Right kidney (tissue), 1 donor: ENCODE results near the gene SRSF8.
"Not testable (repeated sequence)": the region's sequence is repeated elsewhere in the genome, so short reads cannot be mapped to it uniquely, and the experiment has no call there.

Experiments
- DNase-seq: peaks from one replicate; pipeline ENCODE4 v3.0.0-alpha.2; 2016

SRSF8 gene

DNA sequence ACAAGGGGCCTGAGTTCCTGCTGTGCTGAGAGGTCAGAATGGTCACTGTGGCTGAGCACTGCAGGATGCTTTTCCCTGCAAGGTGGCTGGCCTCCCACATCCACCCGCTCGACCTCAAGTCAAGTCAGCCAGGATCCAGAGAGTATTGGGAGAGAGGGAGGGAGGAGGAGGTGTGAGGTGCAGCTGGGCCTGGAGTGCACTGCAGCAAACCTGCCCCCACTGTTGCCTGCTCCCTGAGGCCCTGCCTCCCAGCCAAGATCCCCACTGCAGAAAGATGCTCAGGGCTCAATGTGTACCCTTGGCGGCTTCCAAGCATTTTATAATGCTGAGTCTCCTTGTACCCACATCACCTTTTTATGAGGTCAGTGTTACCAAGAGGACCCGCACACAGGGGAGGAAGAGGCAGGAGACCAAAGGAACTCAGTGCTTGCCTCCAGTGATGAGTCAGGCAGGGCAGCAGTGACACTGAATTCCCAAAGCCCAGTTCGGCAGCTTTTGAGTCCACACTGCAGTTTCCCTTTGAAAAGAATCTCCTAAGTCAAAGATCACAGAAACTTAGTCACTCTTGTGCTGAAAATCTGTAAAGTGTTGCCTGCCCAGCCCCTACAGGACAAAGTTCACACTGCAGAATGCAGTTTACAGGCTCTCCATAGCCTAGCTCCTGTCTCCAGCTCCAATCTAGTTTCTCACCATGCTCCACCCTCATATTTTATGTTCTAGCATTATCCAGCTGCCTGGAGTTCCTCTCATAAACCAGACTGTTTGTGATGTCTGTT is 26.0 kb downstream of the SRSF8 start:
- no peak for DNase-seq

DNA sequence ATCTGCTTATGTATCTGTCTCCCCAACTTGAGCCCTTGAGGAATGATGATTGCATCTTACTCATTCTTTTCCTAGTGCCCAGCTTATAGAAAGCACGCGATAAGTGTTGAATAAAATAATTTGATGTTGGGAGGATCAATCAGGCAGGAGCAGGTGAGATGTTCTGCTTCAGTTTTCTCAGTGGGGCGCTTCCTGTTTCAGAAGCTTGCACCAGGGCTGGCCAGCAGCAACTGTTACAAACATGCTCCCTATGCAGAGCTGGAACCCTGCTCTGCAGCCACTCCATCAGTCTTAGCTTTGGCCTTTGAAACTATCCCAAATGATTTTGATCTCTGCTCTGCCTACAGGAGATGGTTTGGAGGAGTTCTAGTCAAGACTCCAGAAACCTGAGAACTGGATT is 26.8 kb downstream of the SRSF8 start:
- DNase-seq: no peak

DNA sequence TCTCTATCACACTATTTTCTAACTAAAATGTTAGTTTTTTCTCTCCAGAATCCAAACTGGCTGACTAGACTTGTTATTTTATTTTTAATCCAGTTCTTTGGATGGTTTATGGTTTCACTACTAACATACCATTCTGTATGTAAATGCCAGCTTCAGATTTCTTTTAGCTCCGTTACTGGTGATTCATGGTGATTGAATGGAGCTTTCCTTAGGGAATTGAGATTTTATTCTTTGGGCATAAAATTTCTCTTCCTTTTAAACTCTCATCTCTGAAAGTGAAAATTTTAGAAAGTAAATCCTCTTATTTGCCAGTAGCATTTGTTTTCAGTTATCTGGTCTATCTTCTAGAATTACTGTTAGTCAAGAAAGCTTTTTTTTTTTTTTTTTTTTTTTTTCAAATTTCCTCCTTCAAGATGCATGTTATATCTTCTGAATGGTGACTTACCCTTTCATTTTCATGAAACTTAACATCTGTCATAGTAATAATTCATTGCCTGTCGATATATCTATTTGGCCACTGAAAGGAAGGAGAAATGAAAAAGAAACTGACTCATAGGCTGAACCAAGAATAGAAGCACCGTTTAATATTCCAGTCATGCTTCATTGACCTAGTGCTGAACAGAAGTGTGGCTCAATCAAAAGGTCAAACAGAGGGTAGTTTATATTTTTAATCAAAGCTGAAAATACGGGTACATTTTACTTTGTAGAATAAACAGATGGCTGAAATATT is 29.3 kb downstream of the SRSF8 start:
- DNase-seq: no peak

DNA sequence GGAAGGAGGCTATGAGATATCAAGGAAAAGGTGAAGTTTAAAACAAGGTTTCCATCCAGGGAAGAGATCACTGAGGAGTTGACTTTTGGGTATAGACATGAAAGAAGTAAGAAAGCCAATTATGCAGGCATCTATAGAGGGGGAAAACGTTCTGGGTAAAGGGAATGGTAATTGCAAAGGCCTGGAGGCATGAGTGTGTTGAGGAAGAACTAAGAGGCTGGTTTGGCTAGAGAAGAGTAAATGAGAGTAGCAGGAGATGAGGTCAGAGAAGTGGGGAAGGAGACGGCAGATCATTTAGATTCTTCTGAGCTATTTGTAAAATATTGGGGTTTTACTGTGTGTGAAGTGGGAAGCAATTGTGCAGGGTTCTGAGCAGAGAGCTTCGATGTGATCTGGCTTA is 30.5 kb downstream of the SRSF8 start:
- no peak for DNase-seq

DNA sequence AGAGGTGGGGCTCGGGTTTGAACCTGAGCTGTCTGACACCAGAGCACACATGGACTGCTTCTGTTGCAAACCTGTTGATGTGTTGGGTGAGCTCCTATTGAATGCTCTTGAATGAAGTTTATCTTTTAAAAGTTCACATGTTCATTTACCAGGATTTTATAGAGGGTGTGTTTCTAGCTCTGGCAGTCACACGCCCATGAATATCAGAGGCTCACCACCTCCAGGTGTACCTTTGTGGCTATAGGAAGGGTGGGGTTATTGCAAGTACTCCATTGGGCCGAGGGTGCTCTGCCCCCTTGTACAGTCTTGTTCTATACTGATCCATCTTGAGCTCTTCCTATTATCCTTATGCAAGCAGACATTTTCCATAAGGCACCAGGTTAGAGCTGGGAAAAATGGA is 32.1 kb downstream of the SRSF8 start:
- no peak for DNase-seq

DNA sequence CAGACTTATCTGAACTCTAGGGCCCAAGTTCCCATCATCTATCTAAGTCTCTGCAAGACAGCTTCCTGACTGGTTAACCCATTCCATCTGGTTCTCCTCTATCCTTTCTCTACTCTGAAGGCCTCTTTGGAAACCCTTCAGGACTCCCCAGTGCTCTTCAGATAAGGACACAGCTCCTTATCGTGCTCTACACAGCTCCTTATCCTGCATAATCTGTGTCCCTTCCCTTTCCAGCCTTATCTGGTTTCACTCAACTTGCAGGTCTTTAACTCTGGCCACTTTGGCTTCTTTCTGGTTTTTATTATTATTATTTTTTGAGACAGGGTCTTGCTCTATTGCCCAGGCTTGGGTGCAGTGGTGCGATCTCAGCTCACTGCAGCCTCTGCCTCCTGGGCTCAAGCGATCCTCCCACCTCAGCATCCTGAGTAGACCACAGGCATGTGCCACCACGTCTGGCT is 33.5 kb downstream of the SRSF8 start:
- no peak for DNase-seq

DNA sequence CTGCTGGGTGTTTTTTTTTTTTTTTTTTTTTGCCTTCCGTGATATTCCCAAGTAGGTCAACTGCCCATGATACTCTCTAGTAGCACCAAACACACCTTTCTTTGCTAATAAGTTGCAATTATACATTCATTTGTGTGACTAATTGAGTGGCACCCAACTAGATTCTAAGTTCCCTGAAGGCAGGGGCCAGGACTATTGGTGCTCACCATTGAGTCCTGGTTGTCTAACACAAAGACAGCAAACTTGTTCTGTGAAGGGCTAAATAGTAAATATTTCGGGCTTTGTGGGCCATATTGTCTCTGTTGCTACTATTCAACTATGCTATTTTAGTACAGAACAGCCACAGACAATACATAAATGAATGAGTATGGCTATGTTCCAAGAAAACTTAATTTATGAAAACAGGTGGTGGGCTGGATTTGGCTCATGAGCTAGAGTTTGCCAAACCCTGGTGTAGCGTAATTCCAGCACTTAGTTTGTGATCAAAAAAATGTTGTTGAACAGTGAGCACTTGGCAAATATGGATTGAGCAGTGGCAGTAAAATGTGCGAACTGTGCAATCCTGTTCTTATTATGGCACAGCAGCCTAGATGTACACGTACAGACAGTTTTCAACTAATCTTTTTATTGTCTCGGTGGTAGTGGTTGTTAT is 34.3 kb downstream of the SRSF8 start:
- DNase-seq: no peak

DNA sequence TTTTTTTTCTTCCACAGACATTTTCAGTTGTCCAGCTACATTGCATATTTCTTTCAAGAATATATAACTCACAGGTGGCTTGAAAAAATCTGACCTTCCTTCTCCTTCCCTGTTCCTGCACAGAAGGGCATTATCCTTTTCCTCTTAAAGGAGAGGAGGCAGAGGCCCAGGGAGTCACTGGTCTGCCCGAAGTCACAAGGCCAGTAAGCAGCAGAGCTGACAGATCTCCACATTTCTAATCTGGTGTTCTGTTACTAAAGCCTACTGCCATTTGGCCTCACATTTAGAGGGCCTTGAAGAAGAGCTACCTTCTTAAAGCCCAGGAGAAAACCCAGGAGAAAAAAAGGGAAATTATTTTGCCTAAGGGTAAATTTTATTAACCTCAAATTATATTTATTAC is 35.2 kb downstream of the SRSF8 start:
- DNase-seq: no peak

DNA sequence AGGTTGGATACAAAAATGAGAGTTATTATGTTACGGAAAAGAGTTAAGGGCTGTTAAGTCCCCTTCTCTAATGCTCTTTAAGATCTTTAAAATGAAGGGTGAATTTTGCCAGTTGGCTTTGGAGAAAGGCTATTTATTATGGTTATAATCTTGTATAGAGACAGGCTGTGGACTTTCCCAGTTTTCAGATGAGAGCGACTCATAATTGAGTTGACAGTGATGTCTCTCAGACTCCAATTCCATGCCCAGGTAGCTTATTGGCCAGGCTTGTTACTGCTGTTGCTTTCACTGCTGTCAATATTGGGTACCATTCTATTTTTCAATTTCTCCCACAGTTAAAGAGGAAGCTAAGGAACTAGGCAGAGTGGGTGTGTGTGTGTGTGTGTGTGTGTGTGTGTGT is 36.0 kb downstream of the SRSF8 start:
- no peak for DNase-seq

DNA sequence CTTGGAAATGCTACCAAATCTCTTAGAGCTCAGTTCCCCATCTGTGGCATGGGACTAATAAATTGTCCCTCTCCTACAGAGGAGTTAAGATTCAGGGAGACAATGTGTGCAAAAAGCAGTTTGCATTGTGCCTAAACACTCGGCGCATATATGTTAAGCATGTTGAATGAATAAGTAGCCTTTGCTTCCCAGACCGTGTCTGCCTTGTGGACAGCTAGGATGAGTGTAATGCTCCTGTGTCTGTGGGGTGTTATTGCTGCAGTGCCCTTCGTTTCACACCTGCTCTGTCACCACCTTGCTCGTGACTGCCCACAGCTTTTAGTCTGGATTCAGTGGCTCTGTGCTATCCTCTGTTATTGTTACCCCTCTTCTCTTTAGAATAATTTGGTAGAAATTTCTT is 37.0 kb downstream of the SRSF8 start:
- no peak for DNase-seq

DNA sequence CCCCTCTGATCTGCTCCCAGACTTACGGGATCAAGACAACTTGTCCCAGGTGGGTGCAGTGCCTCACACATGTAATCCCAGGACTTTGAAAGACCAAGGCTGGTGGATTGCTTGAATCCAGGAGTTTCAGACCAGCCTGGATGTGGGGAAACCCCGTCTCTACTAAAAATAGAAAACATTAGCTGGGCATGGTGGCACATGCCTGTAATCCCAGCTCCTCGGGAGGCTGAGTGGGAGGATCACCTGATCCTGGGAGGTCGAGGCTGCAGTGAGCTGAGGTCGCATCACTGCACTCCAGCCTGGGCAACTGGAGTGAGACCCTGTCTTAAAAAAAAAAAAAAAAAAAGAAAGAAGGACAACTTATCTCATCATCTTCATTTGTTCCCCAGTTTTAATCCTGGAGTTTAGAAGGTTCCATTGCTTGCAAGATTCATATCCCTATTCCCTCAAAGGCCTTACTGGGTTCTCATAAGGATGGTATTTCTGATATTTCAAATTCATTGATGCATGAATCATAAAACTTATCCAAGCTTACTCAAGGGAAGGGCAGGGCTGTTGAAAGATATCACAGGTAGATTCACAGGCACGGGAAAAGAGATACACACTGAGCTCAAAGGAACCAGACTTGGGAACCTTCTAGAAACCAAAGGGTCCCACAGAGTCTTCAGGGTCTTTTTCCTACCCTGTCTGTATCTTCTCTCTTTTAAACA is 37.6 kb downstream of the SRSF8 start:
- no peak for DNase-seq

DNA sequence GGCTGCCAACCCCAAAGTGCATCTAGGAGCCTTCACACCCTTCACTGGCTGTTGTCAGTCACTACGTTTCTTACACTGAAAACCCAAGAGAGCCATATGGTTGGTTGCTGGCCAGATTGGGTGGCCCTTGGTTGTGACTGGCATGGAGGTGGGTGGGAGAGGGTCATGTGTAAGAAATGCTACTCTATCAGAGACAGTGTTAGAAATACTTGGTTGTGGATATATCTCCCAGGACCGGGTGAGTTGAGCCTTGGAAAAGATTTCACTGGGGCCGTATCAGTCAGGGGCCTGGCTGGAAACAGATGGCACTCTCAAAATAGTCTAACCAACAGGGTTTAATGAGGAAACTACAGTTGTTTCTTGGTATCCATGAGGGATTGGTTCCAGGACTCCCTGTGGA is 38.1 kb downstream of the SRSF8 start:
- DNase-seq: no peak

DNA sequence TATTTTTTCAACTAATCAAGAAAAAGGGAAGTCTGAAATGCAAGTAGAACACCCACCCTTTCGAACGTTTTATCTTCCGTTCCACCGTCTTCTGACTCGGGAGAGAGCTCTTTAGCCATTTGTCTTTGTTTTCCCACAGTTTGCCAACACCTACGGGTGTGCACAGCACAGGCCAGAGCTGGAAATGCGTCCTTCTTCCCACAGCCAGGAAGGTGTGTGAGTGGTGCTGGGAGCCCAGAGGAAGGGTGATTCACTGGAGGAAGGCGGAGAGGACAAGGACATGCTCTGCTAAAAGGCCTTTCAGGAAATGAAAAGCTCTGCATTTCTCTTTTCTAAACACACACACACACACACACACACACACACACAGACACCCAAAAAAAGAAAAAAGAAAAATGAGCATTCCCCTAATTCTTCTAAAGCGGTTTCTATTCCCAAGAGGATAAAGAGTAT is 41.5 kb downstream of the SRSF8 start:
- no peak for DNase-seq

DNA sequence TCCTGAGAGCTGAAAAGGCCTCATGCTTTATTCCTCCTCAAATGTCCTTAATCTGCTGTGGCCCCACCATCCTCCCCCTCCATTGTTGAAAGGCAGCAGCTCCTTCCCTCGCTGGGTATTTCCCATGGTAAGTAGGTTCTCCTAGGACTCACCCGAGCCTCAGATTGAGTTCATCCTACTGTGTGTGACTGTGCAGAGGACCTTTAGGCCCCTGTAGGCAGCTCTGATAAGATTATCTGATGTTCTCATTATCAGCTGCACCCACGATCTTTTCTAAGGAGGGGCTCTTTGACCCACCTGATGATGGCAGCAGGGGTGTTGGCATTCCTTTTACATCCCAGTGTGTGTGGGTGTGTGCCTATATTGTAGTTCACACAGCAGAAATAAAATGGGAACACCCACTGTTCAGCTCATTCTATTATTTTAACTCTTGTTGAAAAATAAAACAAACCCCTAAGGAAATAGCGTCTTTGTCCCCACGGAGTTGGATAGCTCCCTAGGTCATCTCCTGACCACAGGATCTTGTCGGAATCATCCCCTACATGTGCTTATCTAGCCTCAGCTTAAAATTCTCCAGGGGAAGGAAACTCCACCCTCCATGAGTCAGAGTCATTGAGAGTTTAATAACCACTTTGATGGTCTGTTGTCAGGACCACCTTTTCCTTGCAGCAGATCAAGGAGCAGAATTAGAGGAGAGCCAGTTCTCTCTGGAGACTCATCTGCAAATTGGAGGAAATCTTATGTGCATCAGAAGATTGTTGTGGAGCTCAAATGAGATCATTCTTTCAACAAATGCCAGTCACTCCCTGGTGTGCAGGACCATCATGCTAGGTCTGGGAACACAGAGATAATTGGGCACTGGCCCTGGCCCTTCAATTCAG is 42.2 kb downstream of the SRSF8 start:
- DNase-seq: no peak

DNA sequence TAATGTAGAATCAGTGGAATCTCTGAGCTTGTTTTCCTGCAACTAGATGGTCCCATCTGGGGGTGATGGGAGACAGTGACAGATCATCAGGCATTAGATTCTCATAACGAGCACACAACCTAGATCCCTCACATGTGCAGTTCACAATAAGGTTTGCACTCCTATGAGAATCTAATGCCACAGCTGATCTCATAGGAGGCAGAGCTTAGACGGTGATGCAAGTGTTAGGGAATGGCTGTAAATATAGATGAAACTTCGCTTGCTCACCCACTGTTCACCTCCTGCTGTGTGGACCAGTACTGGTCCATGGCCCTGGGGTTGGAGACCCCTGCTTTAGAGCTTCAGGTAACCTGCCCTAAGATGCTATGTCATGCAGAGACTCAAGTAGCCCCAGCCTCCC is 44.8 kb downstream of the SRSF8 start:
- DNase-seq: not testable (repeated sequence)

DNA sequence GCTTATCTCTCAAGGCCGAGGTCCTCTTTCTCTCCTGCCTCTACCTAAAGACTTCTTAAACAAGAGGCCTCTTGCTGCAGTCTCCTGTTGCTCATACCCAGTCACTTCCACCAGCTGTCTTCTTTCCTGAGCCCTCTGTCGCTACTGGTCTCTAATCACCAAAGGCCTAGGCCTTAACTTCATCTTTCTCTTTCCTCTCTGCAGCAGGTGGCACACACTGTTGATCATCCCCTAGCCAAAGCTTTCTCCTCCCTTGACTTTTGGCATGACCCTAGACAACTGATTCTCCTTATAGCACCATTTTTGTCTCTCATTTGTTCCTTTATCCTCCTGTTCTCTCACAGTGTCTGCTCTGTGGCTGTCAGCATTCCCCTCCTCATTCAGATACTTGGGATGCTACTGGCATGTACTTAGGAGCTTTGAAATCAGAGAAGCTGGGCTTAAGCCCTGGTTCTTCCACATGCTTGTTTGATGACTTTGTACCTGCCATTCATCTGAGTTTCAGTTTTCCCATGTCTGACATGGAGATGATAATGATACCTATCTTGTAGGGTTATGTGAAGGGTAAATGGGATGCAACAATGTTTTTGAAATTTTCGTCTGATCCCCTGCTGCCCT is 45.3 kb downstream of the SRSF8 start:
- no peak for DNase-seq

DNA sequence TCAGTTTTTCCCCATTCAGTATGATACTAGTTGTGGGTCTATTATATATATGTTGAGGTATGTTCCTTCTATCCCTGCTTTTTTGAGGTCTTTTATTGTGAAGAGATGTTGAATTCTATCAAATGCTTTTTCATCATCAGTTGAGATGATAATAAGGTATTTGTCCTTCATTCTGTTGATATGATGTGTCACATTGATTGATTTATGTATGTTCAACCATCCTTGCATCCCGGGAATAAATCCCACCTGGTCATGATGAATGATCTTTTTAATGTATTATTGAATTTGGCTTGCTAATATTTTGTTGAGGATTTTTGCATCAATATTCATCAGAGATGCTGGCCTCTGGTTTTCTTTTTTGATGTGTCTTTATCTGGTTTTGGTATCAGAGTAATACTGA is 48.9 kb downstream of the SRSF8 start:
- no peak for DNase-seq

DNA sequence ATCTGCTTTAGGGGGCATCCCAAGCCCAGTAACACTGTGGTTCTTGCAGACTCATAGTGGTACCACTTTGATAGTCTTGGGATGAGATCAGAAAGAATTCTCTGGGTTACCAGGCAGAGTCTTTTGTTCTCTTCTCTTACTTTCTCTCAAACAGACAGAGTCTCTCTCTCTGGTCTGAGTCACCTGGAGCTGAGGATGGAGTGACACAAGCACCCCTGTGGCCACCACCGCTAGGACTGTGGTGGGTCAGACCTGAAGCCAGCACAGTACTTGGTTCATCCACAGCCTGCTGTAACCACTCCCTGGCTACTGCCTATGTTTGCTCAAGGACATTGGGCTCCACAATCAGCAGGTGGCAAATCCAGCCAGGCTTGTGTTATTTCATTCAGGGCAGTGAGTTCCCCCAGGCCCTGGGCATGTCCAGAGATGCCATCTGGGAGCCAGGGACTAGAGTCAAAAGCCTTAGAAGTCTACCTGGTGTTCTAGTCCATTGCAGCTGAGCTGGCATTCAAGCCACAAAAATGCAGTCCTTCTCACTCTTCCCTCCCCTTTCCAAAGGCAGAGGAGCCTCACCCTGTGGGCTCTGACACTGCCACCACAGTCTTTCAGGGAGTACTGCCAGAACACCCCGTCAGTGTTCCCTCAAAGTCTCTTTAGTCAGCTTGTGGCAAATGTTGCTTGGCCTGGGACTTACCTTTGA is 52.8 kb downstream of the SRSF8 start:
- DNase-seq: no peak
